ENCODE measurements around the gene ZNF70. TPM values are rescaled to one million over a fixed set of nuclear protein-coding genes. Genes with fewer than 3 reads are reported as not detected.

Gene ZNF70
- total and polyA plus RNA-seq, 9 of the 15 experiments (the other 6 are each of a cell fraction or from before 2014, with no cell fraction given) = 0.14 to 3.3 (median 1.4) TPM

DNA sequence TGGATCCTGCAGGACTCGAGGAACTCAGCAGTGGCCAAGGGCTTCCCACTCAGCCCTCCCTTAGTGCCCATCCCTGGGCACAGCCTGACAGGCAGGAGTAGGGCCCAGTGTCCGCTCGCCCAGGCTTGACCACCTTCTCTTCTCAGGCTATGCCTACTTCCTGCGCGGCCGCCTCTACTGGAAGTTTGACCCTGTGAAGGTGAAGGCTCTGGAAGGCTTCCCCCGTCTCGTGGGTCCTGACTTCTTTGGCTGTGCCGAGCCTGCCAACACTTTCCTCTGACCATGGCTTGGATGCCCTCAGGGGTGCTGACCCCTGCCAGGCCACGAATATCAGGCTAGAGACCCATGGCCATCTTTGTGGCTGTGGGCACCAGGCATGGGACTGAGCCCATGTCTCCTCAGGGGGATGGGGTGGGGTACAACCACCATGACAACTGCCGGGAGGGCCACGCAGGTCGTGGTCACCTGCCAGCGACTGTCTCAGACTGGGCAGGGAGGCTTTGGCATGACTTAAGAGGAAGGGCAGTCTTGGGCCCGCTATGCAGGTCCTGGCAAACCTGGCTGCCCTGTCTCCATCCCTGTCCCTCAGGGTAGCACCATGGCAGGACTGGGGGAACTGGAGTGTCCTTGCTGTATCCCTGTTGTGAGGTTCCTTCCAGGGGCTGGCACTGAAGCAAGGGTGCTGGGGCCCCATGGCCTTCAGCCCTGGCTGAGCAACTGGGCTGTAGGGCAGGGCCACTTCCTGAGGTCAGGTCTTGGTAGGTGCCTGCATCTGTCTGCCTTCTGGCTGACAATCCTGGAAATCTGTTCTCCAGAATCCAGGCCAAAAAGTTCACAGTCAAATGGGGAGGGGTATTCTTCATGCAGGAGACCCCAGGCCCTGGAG lies 32.6 kb upstream of the ZNF70 start:
- POLR2A ChIA-PET = no interaction called here
- Histone ChIP-seq H3K36me3 (ENCODE audit: control insufficient read depth, insufficient read depth, low read length) (peaks cover 3% of the 10 kb centered on the region; the same call in 1 of the 3 replicates), H3K27ac (ENCODE audit: extremely low read depth, low read depth, low read length) (no peak overlapping the region), H3K9ac (ENCODE audit: insufficient read depth in 1 of 2, low read depth in 2 of 2, low read length in 2 of 2) (peak overlapping the region in 1 of 2 experiments; percentile 45; a peak in 1 of 4 replicates), H3K4me2 (ENCODE audit: insufficient read depth, low read length) (no peak overlapping the region), H3K4me1 (replicated peaks in 1 of 2; ENCODE audit: control insufficient read depth in 2 of 2, insufficient read depth in 2 of 2, low read length in 2 of 2) (peaks cover 11 to 30% of the 10 kb centered on the region in 2 experiments; a peak in 4 of 5 replicates), H3K4me3 (no peak overlapping the region), H3K79me2 (ENCODE audit: control insufficient read depth, insufficient read depth, low read length) (peaks cover 13% of the 10 kb centered on the region), H3K9me3 (replicated peaks; ENCODE audit: control insufficient read depth, insufficient read depth, low read depth, low read length) (no peaks in the 10 kb centered on the region), H3K9me1 (ENCODE audit: control insufficient read depth, insufficient read depth, low read length) (no peaks in the 10 kb centered on the region), H2AFZ (ENCODE audit: low read depth, low read length) (no peak overlapping the region), H3K27me3 (ENCODE audit: control insufficient read depth in 2 of 2, insufficient read depth in 2 of 2, low read length in 2 of 2) (no peaks in the 10 kb centered on the region), H4K20me1 (replicated peaks; ENCODE audit: control insufficient read depth, insufficient read depth, low read length) (peaks cover 7% of the 10 kb centered on the region)
- in situ Hi-C loops (cut with MboI) = no loop called here
- TF ChIP-seq EGR1 (conservative IDR thresholded peaks at IDR 0.05) = no peak
- TF ChIP-seq GTF2F1 (IDR thresholded peaks at IDR 0.05; ENCODE audit: low read depth, low read length) = no peak
- no peak for TF ChIP-seq RBFOX2 (IDR thresholded peaks at IDR 0.05; ENCODE audit: low read depth, low read length)
- TF ChIP-seq HSF4 (CRISPR knock-in tag; IDR thresholded peaks at IDR 0.05; ENCODE audit: borderline replicate concordance) = no peak
- no peak for TF ChIP-seq MITF (IDR thresholded peaks at IDR 0.05)
- TF ChIP-seq, protein P1, sequence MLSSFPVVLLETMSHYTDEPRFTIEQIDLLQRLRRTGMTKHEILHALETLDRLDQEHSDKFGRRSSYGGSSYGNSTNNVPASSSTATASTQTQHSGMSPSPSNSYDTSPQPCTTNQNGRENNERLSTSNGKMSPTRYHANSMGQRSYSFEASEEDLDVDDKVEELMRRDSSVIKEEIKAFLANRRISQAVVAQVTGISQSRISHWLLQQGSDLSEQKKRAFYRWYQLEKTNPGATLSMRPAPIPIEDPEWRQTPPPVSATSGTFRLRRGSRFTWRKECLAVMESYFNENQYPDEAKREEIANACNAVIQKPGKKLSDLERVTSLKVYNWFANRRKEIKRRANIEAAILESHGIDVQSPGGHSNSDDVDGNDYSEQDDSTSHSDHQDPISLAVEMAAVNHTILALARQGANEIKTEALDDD (IDR thresholded peaks at IDR 0.05) = no peak
- no peak for TF ChIP-seq GTF2A2 (tag; IDR thresholded peaks at IDR 0.05)
- TF ChIP-seq WHSC1 (IDR thresholded peaks at IDR 0.05; ENCODE audit: low read length) = no peak
- no peak for TF ChIP-seq IRF2 (CRISPR knock-in tag; IDR thresholded peaks at IDR 0.05)
- no peak for TF ChIP-seq POLR2AphosphoS5 (IDR thresholded peaks at IDR 0.05; ENCODE audit: control insufficient read depth, insufficient read depth, low read depth, low read length)
- TF ChIP-seq BCL6 (CRISPR knock-in tag; IDR thresholded peaks at IDR 0.05) = no peak
- TF ChIP-seq, protein P2, sequence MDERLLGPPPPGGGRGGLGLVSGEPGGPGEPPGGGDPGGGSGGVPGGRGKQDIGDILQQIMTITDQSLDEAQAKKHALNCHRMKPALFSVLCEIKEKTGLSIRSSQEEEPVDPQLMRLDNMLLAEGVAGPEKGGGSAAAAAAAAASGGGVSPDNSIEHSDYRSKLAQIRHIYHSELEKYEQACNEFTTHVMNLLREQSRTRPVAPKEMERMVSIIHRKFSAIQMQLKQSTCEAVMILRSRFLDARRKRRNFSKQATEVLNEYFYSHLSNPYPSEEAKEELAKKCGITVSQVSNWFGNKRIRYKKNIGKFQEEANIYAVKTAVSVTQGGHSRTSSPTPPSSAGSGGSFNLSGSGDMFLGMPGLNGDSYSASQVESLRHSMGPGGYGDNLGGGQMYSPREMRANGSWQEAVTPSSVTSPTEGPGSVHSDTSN (CRISPR knock-in tag; IDR thresholded peaks at IDR 0.05; ENCODE audit: low read depth) = no peak
- TF ChIP-seq, protein P2 (tag; conservative IDR thresholded peaks at IDR 0.05; ENCODE audit: low read depth) = no peak
- TF ChIP-seq MYC (IDR thresholded peaks at IDR 0.05; ENCODE audit: low read depth, low read length) = no peak
- no peak for TF ChIP-seq MYC (CRISPR knock-in tag; IDR thresholded peaks at IDR 0.05; ENCODE audit: borderline replicate concordance, low read depth)
- no peak for ATAC-seq
- no peak for FAIRE-seq
- CTCF ChIA-PET (ENCODE audit: low intra/inter-chr PET ratio) = no interaction called here
- BruUV-seq (replicated peaks) = no TSS peak
- DNase-seq (ENCODE audit: extremely low read depth in 1 of 4, low spot score in 3 of 4) = no peak
- WGBS (ENCODE audit: insufficient coverage, low coverage, missing lambda C conversion rate) = 47% methylated on average over 10 of the region's 15 CpGs
- intact Hi-C loops (cut with micrococcal nuclease) = no loop called here

Measured in K562 (cell line).